NCI-H526 (cell line): ENCODE measurements around the gene FXYD5.

ENCODE experiments used
- DNase-seq, 2 experiments: peaks; one replicate each; lab custom pipeline; 2025; lab: John Stamatoyannopoulos, UW

Gene FXYD5

DNA sequence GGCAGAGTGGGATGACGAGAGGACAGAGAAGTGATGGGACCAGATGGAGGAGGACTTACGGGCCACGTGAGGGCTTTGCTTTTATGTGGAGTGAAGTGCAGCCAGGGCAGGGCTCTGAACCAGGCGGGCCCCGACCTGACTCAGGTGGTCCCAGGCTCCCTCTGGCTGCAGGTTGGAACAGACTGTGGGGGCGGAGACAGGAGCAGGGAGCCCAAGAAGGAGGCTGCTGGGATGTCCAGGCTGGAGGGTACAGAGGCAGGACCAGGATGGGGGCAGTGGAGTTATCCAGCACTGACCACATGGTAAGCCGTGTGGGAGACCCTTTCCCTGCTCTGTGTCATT, 2.1 kb downstream of the FXYD5 start:
- no peak for DNase-seq

GRCh38 chr19:35157431-35157830, 2.9 kb downstream of the FXYD5 start:
- DNase-seq, result no peak

DNA sequence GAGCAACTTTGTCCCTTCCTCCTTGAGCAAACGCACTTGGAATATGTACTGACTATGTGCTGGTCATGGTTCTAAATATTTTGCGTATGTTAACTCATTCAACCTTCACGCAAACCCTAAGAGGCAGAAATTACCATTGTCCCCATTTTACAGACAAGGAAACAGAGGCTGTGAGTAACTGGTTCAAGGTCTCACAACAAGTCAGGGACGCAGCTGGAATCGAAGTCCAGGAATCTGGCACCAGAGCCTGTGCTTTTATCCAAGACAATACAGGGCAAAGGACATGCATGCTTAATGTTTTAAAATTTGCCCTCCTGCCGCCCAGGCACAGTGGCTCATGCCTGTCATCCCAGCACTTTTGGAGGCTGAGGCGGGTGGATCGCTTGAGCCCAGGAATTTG, 5.1 kb downstream of the FXYD5 start:
- DNase-seq, result no peak

GRCh38 chr19:35160629-35161433, 6.3 kb downstream of the FXYD5 start:
- DNase-seq, result no peak

- DNase-seq, result no peak
These were observed 6.9 kb downstream of the FXYD5 start for GRCh38 chr19:35161434-35161743.

GRCh38 chr19:35162471-35163326, 8.2 kb downstream of the FXYD5 start:
- no peak for DNase-seq

DNA sequence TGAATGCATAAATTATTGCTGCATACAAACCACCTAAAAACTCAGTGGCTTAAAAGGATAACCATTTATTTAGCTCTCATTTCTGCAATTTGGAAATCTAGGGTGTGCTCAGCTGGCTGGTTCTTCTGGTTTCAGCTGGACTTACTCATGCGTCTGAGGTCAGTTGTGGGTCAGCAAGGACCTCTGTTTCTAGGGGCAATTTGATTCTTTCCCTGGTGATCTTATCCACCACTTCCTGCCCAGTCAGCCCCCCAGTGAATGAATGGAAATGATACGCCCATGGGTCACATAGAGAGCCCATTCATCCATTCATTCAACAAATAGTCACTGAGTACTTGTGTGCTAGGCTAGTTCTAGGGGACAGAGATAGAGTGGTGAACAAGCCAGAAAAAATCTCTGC, 9.9 kb downstream of the FXYD5 start:
- no peak for DNase-seq

- no peak for DNase-seq
These were observed 10.9 kb downstream of the FXYD5 start for GRCh38 chr19:35165200-35166058.

GRCh38 chr19:35166100-35167063, 11.8 kb downstream of the FXYD5 start:
- no peak for DNase-seq

DNA sequence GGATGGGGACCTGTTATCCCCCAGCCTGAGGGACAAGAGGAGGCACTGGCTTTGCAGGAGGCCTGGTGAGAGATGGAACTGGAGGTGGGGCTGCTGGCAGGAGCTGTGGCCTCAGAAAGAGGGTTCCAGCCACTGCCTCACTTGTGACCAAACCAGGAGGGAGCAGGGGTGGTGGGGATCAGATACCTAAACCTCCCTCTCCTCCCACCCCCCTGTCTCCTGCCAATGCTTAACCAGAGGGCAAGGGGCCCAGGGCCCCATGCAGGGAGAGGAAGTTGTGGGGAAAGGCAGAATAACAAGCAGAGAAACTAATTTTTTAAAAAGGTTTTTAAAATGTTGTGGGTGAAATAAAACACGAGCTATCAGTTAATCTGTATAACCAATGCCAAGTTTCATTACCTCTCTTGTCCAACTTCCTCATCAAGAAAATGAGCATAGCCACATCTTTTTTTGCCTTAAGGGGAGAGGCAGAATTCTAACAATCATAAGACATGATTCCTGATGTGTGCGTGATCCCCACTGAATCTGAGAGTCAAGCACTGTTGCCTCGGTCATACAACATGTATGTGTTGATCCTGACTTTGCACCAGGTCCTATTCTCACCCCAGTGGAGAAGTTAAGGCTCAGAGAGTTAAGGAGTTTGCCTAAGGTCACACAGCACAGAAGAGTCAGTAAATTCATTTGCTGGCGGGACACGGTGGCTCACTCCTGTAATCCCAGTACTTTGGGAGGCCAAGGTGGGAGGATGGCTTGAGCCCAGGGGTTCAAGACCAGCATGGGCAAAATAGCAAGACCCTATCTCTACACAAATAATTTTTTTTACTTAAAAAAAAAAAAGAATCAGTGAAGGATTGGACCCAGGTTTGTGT, 12.9 kb downstream of the FXYD5 start:
- DNase-seq, result no peak

GRCh38 chr19:35168196-35168595, 13.7 kb downstream of the FXYD5 start:
- no peak for DNase-seq

- DNase-seq, result no peak
These were observed 14.9 kb downstream of the FXYD5 start for GRCh38 chr19:35169221-35169995.

DNA sequence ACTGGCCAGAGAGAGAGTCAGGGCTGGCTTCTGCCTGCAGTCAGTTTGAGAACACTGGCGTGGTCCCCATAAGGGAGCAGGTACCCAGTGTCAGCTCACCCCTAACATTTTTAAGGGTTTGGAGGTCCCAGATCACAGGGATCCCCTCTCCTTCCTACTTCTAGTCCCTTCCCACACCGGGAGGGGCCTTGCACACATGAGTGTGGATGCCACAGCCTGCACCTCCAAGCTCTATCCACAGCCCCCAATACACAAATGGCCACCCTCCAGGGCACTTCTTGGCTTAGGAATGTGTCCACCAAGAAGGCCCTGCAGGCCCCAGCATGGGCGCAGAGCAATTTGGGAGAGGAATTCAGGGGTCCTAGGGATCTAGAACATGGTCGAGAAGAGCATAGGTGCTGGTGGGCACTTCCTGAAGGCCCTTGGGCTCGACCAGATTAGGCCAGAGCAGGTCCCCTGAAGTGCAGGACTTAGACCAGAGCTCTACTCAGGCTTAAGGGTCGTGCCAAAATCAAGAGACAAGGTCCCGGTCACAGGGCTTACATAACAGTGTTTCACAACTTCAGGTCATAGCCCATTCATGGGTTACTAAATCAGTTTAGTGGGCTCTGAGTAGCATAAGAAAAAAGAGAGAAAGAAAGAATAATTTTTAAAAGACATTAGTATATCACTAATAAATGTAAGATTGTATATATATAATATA, 16.0 kb downstream of the FXYD5 start:
- DNase-seq, result no peak

DNA sequence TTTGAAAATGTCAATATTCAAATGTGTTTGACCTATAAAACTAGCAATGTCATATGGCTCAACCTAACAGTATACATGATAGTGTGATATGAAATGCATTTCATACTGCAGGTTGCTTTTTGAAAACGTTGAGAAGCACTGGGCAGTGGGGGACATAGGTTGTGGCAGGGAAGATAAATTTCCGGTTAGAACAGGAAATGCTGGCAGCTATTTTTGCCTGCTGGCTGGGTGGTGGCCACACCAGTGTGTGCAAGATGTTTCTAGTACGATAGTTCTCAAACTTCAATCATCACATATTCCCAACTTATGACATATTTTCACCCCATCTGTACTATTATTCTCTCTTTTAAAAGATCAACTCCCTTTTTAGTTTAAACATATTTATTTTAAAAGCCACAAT, 17.2 kb downstream of the FXYD5 start:
- DNase-seq, result no peak

GRCh38 chr19:35174226-35174625, 19.7 kb downstream of the FXYD5 start:
- no peak for DNase-seq

- no peak for DNase-seq
These were observed 21.6 kb downstream of the FXYD5 start for GRCh38 chr19:35176181-35176570.

- no peak for DNase-seq
These were observed 23.1 kb downstream of the FXYD5 start for GRCh38 chr19:35177377-35178274.

DNA sequence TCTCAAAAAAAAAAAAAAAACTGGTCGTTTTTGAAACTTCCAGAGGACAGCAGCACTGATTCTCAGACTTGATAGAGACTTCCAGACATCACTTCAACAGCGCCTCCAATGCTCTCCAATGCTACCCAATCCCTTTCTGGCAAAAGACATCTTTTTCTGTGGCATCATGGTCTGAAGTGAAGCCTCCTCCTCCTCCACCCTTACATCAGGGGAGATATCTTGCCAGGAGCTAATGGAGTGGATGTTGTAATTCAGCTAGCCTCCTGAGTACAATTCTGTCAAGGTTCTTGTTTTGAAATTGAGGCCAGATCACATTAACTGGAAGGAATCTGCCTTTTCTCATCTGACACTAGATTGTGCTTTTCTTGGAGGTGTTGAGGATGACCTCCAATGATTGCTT, 24.2 kb downstream of the FXYD5 start:
- DNase-seq, result no peak
